Keratinocyte (primary cell): ENCODE results near the gene SOWAHB.

Experiments
- CTCF ChIP-seq, 3 experiments: IDR thresholded peaks in 1 of 3; conservative IDR thresholded peaks in 1 of 3; optimal IDR thresholded peaks in 1 of 3; 2 replicates in 2 of 3; 3 replicates in 1 of 3; pipeline versions ENCODE3 to v1.5.1; 2011; ENCODE audit warnings: low read length in 3 of 3, mild to moderate bottlenecking in 3 of 3, moderate library complexity in 2 of 3, control low read depth in 1 of 3, inconsistent platforms in 1 of 3; ENCODE audit not compliant: insufficient read depth in 2 of 3; ENCODE audit errors: extremely low read depth in 1 of 3
- EZH2 ChIP-seq: IDR thresholded peaks from one replicate; pipeline ENCODE4 v1.6.1; 2012; ENCODE audit warnings: inconsistent platforms, mild to moderate bottlenecking, low read length, moderate library complexity

DNA sequence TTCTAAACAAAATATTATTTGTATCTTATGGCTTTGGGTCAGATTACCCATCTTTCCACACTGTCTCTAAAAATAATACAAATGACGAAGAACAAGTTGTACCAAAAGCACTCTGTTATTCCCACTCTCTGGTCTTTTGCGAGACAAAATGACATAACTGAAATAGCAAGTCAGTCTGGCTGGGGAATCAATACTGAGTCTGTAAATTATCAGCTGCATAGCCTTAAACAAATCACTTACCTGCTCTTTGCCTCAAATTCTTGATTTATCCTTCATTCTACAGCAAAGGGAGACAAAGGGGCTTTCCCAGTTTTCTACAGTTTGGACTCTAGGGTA is 40.9 kb downstream of the SOWAHB start:
- TF ChIP-seq CTCF (optimal IDR thresholded peaks at IDR 0.05 in 1 of 3, IDR thresholded peaks at IDR 0.05 in 1 of 3, conservative IDR thresholded peaks at IDR 0.05 in 1 of 3; ENCODE audit: extremely low read depth in 1 of 3, insufficient read depth in 2 of 3, low read length in 3 of 3) (no peak), EZH2 (no peak)
